Smooth muscle cell (in vitro differentiated cells): Measurements from ENCODE around the gene ARHGAP28. TPM values are rescaled to one million over a fixed set of nuclear protein-coding genes. Genes with fewer than 3 reads are reported as not detected.

Experiments used
- DNase-seq: peaks from one replicate; lab custom pipeline; 2025; ENCODE audit not compliant: unreplicated experiment; lab: John Stamatoyannopoulos, UW
- H2AFZ ChIP-seq: fragments of 200-600 bp; sonication (generic); 2 replicates; pipeline ENCODE4 v1.6.0; 2016; ENCODE audit warnings: antibody characterized with exemption, low read depth, mild to moderate bottlenecking
- H3F3A ChIP-seq: fragments of 200-600 bp; sonication (generic); 2 replicates; pipeline ENCODE4 v1.6.0; 2017; ENCODE audit warnings: antibody characterized with exemption, low read depth
- H3K27ac ChIP-seq: fragments of 200-600 bp; sonication (generic); 2 replicates; pipeline ENCODE4 v1.5.1; 2016; ENCODE audit warnings: low read depth, mild to moderate bottlenecking
- H3K27me3 ChIP-seq: fragments of 200-600 bp; sonication (generic); 2 replicates; pipeline ENCODE4 v1.6.1; 2016; ENCODE audit warnings: low read depth, mild to moderate bottlenecking
- H3K36me3 ChIP-seq: fragments of 200-600 bp; sonication (generic); 2 replicates; pipeline ENCODE4 v1.5.1; 2016; ENCODE audit warnings: low read depth
- H3K4me1 ChIP-seq: fragments of 200-600 bp; sonication (generic); 2 replicates; pipeline ENCODE4 v1.5.1; 2016; ENCODE audit warnings: low read depth
- H3K4me2 ChIP-seq: fragments of 200-600 bp; sonication (generic); 2 replicates; pipeline ENCODE4 v1.6.0; 2016; ENCODE audit warnings: mild to moderate bottlenecking
- H3K4me3 ChIP-seq: fragments of 200-600 bp; sonication (generic); 2 replicates; pipeline ENCODE4 v1.5.1; 2016; ENCODE audit warnings: mild to moderate bottlenecking
- H3K79me2 ChIP-seq: fragments of 200-600 bp; sonication (generic); 2 replicates; pipeline ENCODE4 v1.6.0; 2016; ENCODE audit warnings: low read depth, mild to moderate bottlenecking
- H3K9ac ChIP-seq: fragments of 200-600 bp; sonication (generic); 2 replicates; pipeline ENCODE4 v1.6.0; 2016; ENCODE audit warnings: low read depth
- H3K9me3 ChIP-seq: fragments of 200-600 bp; sonication (generic); replicated peaks from 2 replicates; pipeline ENCODE4 v1.5.1; 2016; ENCODE audit warnings: low read depth
- H4K20me1 ChIP-seq: fragments of 200-600 bp; sonication (generic); 2 replicates; pipeline ENCODE4 v1.6.0; 2016; ENCODE audit warnings: low read depth
- WGBS: methylation state at CpG from one replicate; pipeline ENCODE4 v1.1.7; 2016; ENCODE audit warnings: low lambda C conversion rate; 5-methylcytosine and 5-hydroxymethylcytosine counted together
- polyA plus RNA-seq: library from polyadenylated mRNA; unstranded; fragments of >200 nt; fragmentation: Nextera tagmentation; extraction: Ambion mirVana; gene quantifications from 2 replicates; pipeline ENCODE4 v1.2.1, GENCODE V29; 2016
- total RNA-seq: library from RNA; depleted of rRNA; stranded (reverse); fragments of >200 nt; gene quantifications from 2 replicates; pipeline ENCODE4 v1.2.3, GENCODE V29; 2014
- TF ChIP-seq, protein P1 (sequence below): fragments of 200-600 bp; sonication (generic); IDR thresholded peaks from 2 replicates; pipeline ENCODE4 v1.5.1; 2017; ENCODE audit warnings: borderline replicate concordance, mild to moderate bottlenecking, antibody characterized with exemption; ENCODE audit not compliant: insufficient read depth, poor library complexity, severe bottlenecking

The ARHGAP28 gene
- total and polyA plus RNA-seq, 2 experiments from 2014 or later, result 16.2 to 27.7 TPM

DNA sequence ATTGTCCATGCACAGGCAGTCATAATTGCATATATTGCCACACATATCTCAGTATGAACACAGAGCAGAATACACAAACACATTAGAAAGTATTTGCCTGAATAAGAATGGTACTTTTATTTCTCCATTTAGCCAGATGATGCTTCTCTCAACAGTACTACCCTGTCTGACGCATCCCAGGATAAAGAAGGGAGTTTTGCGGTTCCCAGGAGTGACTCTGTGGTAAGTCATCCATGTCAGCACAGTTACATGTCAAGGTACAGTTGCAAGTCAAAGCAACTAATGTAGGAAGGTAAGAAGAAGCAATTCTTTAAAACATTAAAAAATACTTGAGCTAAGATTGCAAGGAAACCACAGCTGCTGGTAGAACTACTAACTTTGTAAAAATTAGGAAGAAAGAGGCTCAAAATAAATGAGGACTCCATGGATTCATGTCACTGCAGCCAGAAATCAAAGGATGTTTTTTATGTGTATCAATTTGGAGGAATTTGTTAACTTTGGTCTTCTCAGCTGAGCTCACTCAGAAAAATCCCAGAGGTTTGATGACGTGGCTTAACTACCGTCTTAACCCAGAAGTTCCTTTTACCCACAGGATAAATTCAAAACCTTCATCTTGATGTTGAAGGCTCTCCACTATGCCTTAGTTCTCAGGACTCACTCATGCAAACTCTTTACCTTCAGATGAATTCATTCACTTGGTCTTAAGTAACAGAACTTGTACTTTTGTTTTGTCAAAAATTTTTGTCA lies 130.3 kb downstream of the ARHGAP28 start:
- peak overlapping the region; percentile 44 for H3K27ac ChIP-seq

DNA sequence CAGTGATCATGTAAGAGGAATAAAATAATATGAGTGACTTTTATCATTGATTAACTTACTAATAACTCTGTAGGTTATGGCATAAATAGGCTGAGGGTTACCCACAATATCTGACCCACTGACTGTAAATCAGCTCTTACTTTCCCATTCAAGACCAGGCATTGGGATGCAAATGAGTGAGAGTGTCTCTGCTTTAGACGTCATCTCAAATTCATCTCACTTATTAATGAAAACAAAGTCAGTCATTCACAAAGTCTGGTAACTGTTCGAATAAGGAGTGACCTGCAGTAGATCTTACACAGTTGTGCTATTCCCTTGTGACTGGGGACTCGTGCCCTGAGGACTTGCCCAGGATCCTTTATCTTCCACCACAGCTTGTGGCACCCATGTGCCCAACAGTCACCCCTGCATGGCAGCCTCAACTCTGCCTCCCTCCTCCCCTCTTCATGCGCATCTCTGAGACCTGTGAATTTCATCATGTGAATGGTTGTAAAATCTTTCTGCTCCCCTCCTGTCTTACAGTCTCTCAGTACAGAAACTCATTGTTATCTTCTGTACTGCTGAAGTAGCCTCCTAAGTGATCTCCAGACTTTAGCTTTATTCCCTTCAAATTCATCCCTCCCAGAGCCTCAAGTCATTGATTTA lies 131.4 kb downstream of the ARHGAP28 start:
- H2AFZ ChIP-seq, result no peak overlapping the region
- H3K36me3 ChIP-seq, result no peaks in the 10 kb centered on the region
- TF ChIP-seq, protein P1, sequence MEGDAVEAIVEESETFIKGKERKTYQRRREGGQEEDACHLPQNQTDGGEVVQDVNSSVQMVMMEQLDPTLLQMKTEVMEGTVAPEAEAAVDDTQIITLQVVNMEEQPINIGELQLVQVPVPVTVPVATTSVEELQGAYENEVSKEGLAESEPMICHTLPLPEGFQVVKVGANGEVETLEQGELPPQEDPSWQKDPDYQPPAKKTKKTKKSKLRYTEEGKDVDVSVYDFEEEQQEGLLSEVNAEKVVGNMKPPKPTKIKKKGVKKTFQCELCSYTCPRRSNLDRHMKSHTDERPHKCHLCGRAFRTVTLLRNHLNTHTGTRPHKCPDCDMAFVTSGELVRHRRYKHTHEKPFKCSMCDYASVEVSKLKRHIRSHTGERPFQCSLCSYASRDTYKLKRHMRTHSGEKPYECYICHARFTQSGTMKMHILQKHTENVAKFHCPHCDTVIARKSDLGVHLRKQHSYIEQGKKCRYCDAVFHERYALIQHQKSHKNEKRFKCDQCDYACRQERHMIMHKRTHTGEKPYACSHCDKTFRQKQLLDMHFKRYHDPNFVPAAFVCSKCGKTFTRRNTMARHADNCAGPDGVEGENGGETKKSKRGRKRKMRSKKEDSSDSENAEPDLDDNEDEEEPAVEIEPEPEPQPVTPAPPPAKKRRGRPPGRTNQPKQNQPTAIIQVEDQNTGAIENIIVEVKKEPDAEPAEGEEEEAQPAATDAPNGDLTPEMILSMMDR, result no peak
- no peaks in the 10 kb centered on the region for H3K4me1 ChIP-seq
- no peak overlapping the region for H3K27ac ChIP-seq
- no peaks in the 10 kb centered on the region for H3K9me3 ChIP-seq
- no peak overlapping the region for H3K4me3 ChIP-seq
- no peak for DNase-seq
- H3K27me3 ChIP-seq, result no peaks in the 10 kb centered on the region
- H3K4me2 ChIP-seq, result no peak overlapping the region
- H3F3A ChIP-seq, result no peaks in the 10 kb centered on the region
- no peaks in the 10 kb centered on the region for H4K20me1 ChIP-seq
- WGBS, result 67% methylated on average over 4 of the region's 4 CpGs
- H3K9ac ChIP-seq, result no peak overlapping the region
- H3K79me2 ChIP-seq, result no peaks in the 10 kb centered on the region

More for the DNA sequence above, 130.3 kb downstream of the ARHGAP28 start:
- Histone ChIP-seq H4K20me1 (no peaks in the 10 kb centered on the region), H3K27me3 (no peaks in the 10 kb centered on the region), H3K4me1 (no peaks in the 10 kb centered on the region), H3K4me3 (no peak overlapping the region), H2AFZ (no peak overlapping the region), H3K36me3 (no peaks in the 10 kb centered on the region), H3K9me3 (no peaks in the 10 kb centered on the region), H3F3A (no peaks in the 10 kb centered on the region), H3K79me2 (no peaks in the 10 kb centered on the region), H3K9ac (no peak overlapping the region), H3K4me2 (no peak overlapping the region)
- no peak for DNase-seq
- 58% methylated on average over 4 of the region's 4 CpGs for WGBS
- TF ChIP-seq, protein P1, result no peak

DNA sequence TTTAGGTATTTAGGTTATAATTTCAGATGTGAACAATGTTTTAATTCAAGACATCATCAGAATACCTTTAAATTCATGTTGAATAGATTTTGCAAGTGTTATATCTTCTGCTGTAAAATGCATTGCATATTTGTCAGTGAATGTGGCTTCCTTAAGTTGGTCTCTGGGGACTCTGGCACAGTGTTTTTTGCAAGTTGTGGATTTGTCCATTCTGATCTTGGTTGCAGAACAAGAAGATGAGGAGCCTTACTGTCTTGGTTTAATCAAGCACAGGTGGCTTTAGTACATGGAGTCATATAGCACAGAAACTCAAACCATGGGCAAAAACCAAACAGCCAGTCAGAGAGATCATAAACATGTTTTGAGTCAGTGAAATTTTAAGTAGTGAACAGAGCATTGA lies 135.7 kb downstream of the ARHGAP28 start:
- H3K9me3 ChIP-seq, result no peaks in the 10 kb centered on the region
- H3K27me3 ChIP-seq, result no peaks in the 10 kb centered on the region
- H3K27ac ChIP-seq, result no peak overlapping the region
- H3F3A ChIP-seq, result no peaks in the 10 kb centered on the region
- H3K4me1 ChIP-seq, result no peaks in the 10 kb centered on the region
- H3K36me3 ChIP-seq, result peaks cover 1% of the 10 kb centered on the region
- no peaks in the 10 kb centered on the region for H4K20me1 ChIP-seq
- no peak overlapping the region for H2AFZ ChIP-seq
- H3K79me2 ChIP-seq, result no peaks in the 10 kb centered on the region
- DNase-seq, result no peak
- H3K4me3 ChIP-seq, result no peak overlapping the region
- H3K4me2 ChIP-seq, result no peak overlapping the region
- TF ChIP-seq, protein P1, result no peak
- no peak overlapping the region for H3K9ac ChIP-seq
